Measurements from ENCODE around the gene B4GALNT2.

B4GALNT2 gene

DNA sequence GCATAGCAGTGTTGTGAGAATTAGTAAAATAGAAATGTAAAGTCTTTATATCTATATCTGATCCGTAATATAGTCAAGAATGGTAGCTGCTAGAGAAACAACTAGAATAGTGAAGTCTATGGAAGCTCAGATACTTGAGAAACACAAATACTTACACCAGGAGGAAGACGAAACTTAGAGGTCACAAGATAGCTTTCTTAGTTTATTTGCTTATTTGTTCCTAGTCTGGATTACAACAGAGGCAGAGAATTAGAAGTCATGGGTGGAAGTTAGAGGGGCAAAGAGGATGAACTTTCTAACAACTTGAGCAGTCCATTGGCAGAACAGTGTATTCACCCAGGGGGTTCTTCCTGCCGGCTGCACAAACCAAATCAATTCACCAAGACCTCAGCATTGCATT, 64.0 kb downstream of the B4GALNT2 start:
- TF ChIP-seq TEAD4 (IDR thresholded peaks at IDR 0.05) (no peak), NFIC (IDR thresholded peaks at IDR 0.05) (no peak), EP300 (IDR thresholded peaks at IDR 0.05; ENCODE audit: borderline replicate concordance) (no peak), RAD21 (IDR thresholded peaks at IDR 0.05; ENCODE audit: low read depth) (no peak), EGR1 (IDR thresholded peaks at IDR 0.05) (no peak), ZBTB7A (IDR thresholded peaks at IDR 0.05; ENCODE audit: low read depth) (no peak), YY1 (IDR thresholded peaks at IDR 0.05; ENCODE audit: low read depth) (no peak), FOXM1 (IDR thresholded peaks at IDR 0.05; ENCODE audit: borderline replicate concordance, low read depth) (no peak), CEBPB (IDR thresholded peaks at IDR 0.05) (no peak), TCF12 (IDR thresholded peaks at IDR 0.05; ENCODE audit: low read depth) (no peak), TAF1 (IDR thresholded peaks at IDR 0.05; ENCODE audit: low read depth) (no peak), CREB1 (IDR thresholded peaks at IDR 0.05; ENCODE audit: low read depth) (no peak)
- TF ChIP-seq, protein P1, sequence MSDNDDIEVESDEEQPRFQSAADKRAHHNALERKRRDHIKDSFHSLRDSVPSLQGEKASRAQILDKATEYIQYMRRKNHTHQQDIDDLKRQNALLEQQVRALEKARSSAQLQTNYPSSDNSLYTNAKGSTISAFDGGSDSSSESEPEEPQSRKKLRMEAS (IDR thresholded peaks at IDR 0.05) = no peak
- TF ChIP-seq, protein P2, sequence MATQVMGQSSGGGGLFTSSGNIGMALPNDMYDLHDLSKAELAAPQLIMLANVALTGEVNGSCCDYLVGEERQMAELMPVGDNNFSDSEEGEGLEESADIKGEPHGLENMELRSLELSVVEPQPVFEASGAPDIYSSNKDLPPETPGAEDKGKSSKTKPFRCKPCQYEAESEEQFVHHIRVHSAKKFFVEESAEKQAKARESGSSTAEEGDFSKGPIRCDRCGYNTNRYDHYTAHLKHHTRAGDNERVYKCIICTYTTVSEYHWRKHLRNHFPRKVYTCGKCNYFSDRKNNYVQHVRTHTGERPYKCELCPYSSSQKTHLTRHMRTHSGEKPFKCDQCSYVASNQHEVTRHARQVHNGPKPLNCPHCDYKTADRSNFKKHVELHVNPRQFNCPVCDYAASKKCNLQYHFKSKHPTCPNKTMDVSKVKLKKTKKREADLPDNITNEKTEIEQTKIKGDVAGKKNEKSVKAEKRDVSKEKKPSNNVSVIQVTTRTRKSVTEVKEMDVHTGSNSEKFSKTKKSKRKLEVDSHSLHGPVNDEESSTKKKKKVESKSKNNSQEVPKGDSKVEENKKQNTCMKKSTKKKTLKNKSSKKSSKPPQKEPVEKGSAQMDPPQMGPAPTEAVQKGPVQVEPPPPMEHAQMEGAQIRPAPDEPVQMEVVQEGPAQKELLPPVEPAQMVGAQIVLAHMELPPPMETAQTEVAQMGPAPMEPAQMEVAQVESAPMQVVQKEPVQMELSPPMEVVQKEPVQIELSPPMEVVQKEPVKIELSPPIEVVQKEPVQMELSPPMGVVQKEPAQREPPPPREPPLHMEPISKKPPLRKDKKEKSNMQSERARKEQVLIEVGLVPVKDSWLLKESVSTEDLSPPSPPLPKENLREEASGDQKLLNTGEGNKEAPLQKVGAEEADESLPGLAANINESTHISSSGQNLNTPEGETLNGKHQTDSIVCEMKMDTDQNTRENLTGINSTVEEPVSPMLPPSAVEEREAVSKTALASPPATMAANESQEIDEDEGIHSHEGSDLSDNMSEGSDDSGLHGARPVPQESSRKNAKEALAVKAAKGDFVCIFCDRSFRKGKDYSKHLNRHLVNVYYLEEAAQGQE (IDR thresholded peaks at IDR 0.05; ENCODE audit: low read depth) = no peak
- TF ChIP-seq, protein P3, sequence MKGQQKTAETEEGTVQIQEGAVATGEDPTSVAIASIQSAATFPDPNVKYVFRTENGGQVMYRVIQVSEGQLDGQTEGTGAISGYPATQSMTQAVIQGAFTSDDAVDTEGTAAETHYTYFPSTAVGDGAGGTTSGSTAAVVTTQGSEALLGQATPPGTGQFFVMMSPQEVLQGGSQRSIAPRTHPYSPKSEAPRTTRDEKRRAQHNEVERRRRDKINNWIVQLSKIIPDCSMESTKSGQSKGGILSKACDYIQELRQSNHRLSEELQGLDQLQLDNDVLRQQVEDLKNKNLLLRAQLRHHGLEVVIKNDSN (IDR thresholded peaks at IDR 0.05) = no peak

DNA sequence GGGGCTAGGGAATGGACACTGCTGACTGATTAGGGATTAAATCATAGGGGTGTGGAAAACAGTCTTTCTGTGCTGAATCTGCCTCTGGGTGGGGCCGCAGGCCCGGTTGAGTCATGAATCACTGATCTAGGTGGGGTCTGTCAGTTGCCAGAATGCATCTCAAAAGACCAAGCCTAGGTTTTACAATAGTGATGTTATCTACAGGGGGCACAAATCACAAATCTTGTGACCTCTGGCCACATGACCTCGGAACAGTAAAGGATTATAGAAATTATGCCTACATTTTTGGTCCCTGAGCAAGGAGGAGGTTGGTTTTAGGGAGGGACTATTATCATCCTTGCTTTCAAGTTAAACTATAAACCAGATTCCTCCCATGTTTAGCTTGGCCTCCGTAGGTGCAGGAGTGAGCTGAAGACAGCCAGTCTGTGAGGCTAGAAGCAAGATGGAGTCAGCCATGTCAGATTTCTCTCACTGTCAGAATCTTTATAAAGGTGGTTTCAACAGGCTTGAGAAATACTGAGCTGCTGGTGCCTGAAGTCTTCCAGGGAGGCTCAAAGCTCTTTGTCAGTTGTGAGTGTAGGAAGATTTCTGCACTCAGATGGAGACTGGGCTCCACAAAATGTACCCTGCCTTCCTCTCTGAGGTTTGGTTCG, 64.9 kb downstream of the B4GALNT2 start:
- TF ChIP-seq, protein P2 (IDR thresholded peaks at IDR 0.05; ENCODE audit: low read depth) = no peak
- no peak for TF ChIP-seq TAF1 (IDR thresholded peaks at IDR 0.05; ENCODE audit: low read depth)

DNA sequence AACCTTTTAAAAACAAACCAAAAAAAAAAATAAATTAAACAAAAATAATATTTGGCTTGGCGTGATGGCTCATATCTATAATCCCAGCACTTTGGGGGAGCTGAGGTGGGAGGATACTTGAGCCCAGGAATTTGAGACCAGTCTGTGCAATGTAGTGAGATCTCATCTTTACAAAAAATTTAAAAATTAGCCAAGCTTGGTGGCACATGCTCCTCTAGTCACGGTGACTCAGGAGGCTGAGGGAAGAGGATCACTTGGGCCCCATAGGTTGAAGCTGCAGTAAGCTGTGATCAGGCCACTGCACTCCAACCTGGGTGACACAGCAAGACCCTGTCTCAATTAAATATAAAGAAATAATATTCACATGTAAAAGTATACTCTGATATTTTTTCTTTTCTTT, 65.6 kb downstream of the B4GALNT2 start:
- TF ChIP-seq, protein P2 (IDR thresholded peaks at IDR 0.05; ENCODE audit: low read depth) = no peak
- TF ChIP-seq FOXM1 (IDR thresholded peaks at IDR 0.05; ENCODE audit: borderline replicate concordance, low read depth) = no peak
- TF ChIP-seq TAF1 (IDR thresholded peaks at IDR 0.05; ENCODE audit: low read depth) = no peak
- TF ChIP-seq, protein P1 (IDR thresholded peaks at IDR 0.05) = no peak
- no peak for TF ChIP-seq CREB1 (IDR thresholded peaks at IDR 0.05; ENCODE audit: low read depth)
- TF ChIP-seq TCF12 (IDR thresholded peaks at IDR 0.05; ENCODE audit: low read depth) = no peak
- TF ChIP-seq CEBPB (IDR thresholded peaks at IDR 0.05) = no peak
- no peak for TF ChIP-seq TEAD4 (IDR thresholded peaks at IDR 0.05)
- TF ChIP-seq, protein P3 (IDR thresholded peaks at IDR 0.05) = no peak
- no peak for TF ChIP-seq EP300 (IDR thresholded peaks at IDR 0.05; ENCODE audit: borderline replicate concordance)
- TF ChIP-seq EGR1 (IDR thresholded peaks at IDR 0.05) = no peak

DNA sequence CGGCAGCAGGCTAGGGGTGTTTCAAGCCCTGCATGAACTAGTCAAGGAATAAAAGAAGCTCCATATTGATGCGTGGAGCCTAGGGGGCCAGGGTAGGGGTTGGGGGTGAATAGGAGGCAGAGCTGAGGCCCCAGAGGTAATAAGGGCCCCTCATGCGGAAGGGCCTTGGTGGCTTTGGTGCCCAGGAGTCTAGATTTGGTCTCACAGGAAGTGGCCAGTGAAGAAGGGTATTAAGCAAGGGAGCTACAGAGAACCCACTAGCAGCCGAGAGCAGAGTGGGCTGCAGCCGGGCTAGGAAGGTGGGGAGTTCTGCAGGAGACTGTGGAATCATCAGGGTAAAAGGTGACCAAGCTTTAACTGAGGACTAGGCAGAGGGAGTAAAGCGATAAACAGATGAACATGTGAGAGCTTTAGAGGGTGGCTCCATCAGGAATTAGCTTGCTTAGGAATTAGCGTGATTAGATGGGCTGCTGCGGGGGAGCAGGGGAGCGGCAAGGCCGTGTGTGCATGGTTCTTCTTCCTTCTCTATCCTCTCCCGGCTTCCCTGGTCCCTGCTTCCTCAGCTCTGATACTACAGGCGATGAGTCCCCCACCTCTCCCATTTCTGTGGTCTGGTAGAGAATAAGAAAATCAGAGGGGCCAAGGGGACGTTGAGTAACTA, 68.0 kb downstream of the B4GALNT2 start:
- TF ChIP-seq, protein P2 (IDR thresholded peaks at IDR 0.05; ENCODE audit: low read depth) = no peak
- TF ChIP-seq RAD21 (IDR thresholded peaks at IDR 0.05; ENCODE audit: low read depth) = no peak
- TF ChIP-seq EGR1 (IDR thresholded peaks at IDR 0.05) = no peak
- no peak for TF ChIP-seq CREB1 (IDR thresholded peaks at IDR 0.05; ENCODE audit: low read depth)
- TF ChIP-seq CEBPB (IDR thresholded peaks at IDR 0.05) = no peak
- no peak for TF ChIP-seq YY1 (IDR thresholded peaks at IDR 0.05; ENCODE audit: low read depth)
- no peak for TF ChIP-seq EP300 (IDR thresholded peaks at IDR 0.05; ENCODE audit: borderline replicate concordance)
- no peak for TF ChIP-seq NFIC (IDR thresholded peaks at IDR 0.05)
- TF ChIP-seq, protein P3 (IDR thresholded peaks at IDR 0.05) = no peak
- TF ChIP-seq, protein P1 (IDR thresholded peaks at IDR 0.05) = no peak
- no peak for TF ChIP-seq TAF1 (IDR thresholded peaks at IDR 0.05; ENCODE audit: low read depth)
- TF ChIP-seq ZBTB7A (IDR thresholded peaks at IDR 0.05; ENCODE audit: low read depth) = no peak

All from Ishikawa (cell line).